AG08396 (cell line): Measurements from ENCODE around the gene TNNI3.
A peak's percentile ranks its signal among the peaks of the same experiment; 100 is the strongest.

Experiments
- DNase-seq: peaks from one replicate; pipeline ENCODE4 v3.0.0; 2012; ENCODE audit warnings: low spot score, mixed read lengths

Gene TNNI3

GRCh38 chr19:55147545-55148251 is 9.8 kb downstream of the TNNI3 start:
- no peak for DNase-seq

GRCh38 chr19:55146705-55147273 is 10.7 kb downstream of the TNNI3 start:
- no peak for DNase-seq

GRCh38 chr19:55146078-55146704 is 11.3 kb downstream of the TNNI3 start:
- DNase-seq = peak; percentile 70

GRCh38 chr19:55145232-55145631 is 12.3 kb downstream of the TNNI3 start:
- no peak for DNase-seq

- DNase-seq = no peak
These were observed 15.8 kb downstream of the TNNI3 start for GRCh38 chr19:55141696-55142095.

GRCh38 chr19:55137915-55138314 is 19.6 kb downstream of the TNNI3 start:
- DNase-seq = no peak

- DNase-seq = no peak
These were observed 21.0 kb downstream of the TNNI3 start for GRCh38 chr19:55136399-55137102.

GRCh38 chr19:55134736-55135135 is 22.8 kb downstream of the TNNI3 start:
- DNase-seq = no peak

- no peak for DNase-seq
These were observed 23.7 kb downstream of the TNNI3 start for GRCh38 chr19:55133639-55134444.

- DNase-seq = no peak
These were observed 24.9 kb downstream of the TNNI3 start for GRCh38 chr19:55132453-55133129.

- DNase-seq = no peak
These were observed 26.1 kb downstream of the TNNI3 start for GRCh38 chr19:55131421-55131820.

GRCh38 chr19:55119053-55119452 is 38.5 kb downstream of the TNNI3 start:
- DNase-seq = no peak

GRCh38 chr19:55118401-55118991 is 39.0 kb downstream of the TNNI3 start:
- no peak for DNase-seq

- DNase-seq = peak; percentile 99
These were observed 39.7 kb downstream of the TNNI3 start for GRCh38 chr19:55117663-55118391.

- DNase-seq = no peak
These were observed 40.5 kb downstream of the TNNI3 start, which contains the start of gene PPP1R12C for GRCh38 chr19:55116859-55117662. PPP1R12C (minus strand) TSS chr19:55117637; CDS start chr19:55117543, 94 bp downstream.

GRCh38 chr19:55116232-55116858 is 41.2 kb downstream of the TNNI3 start:
- peak; percentile 86 for DNase-seq

- DNase-seq = no peak
These were observed 42.0 kb downstream of the TNNI3 start for GRCh38 chr19:55115446-55116065.

GRCh38 chr19:55114566-55115145 is 42.9 kb downstream of the TNNI3 start:
- DNase-seq = no peak
